Choroid plexus epithelial cell (primary cell): ENCODE data around the gene KCNQ1.

Experiments used
- DNase-seq: peaks from one replicate; pipeline ENCODE4 v3.0.0-alpha.2; 2010; ENCODE audit warnings: low read depth
- H3K4me3 ChIP-seq: 2 replicates; pipeline ENCODE4 v1.5.1; 2011; ENCODE audit warnings: low read depth, mild to moderate bottlenecking, control low read depth, low read length, moderate library complexity
- CTCF ChIP-seq: conservative IDR thresholded peaks from 2 replicates; pipeline ENCODE4 v1.5.1; 2011; ENCODE audit warnings: low read depth, mild to moderate bottlenecking, control low read depth, inconsistent platforms, low read length, moderate library complexity

Gene KCNQ1

GRCh38 chr11:2847561-2847960 lies 402.8 kb downstream of the KCNQ1 start:
- no peak for TF ChIP-seq CTCF
- no peak for DNase-seq

GRCh38 chr11:2848497-2848896 lies 403.7 kb downstream of the KCNQ1 start:
- no peak for TF ChIP-seq CTCF
- DNase-seq: no peak
- H3K4me3 ChIP-seq: no peak overlapping the region

More at GRCh38 chr11:2847561-2847960, 402.8 kb downstream of the KCNQ1 start:
- no peak overlapping the region for H3K4me3 ChIP-seq

- TF ChIP-seq CTCF: no peak
- H3K4me3 ChIP-seq: no peak overlapping the region
- DNase-seq: no peak
These were observed 405.4 kb downstream of the KCNQ1 start for GRCh38 chr11:2849994-2850770.

GRCh38 chr11:2853401-2853800 lies 408.6 kb downstream of the KCNQ1 start:
- no peak for DNase-seq
- H3K4me3 ChIP-seq: no peak overlapping the region
- TF ChIP-seq CTCF: no peak

- H3K4me3 ChIP-seq: no peak overlapping the region
- DNase-seq: no peak
- TF ChIP-seq CTCF: no peak
These were observed 409.3 kb downstream of the KCNQ1 start for GRCh38 chr11:2853997-2854560.

- no peak for TF ChIP-seq CTCF
- no peak overlapping the region for H3K4me3 ChIP-seq
These were observed 410.4 kb downstream of the KCNQ1 start for GRCh38 chr11:2855162-2855561.

GRCh38 chr11:2857276-2857675 lies 412.5 kb downstream of the KCNQ1 start:
- no peak for TF ChIP-seq CTCF
- no peak overlapping the region for H3K4me3 ChIP-seq
- DNase-seq: no peak

More at GRCh38 chr11:2855162-2855561, 410.4 kb downstream of the KCNQ1 start:
- no peak for DNase-seq
